Endothelial cell of umbilical vein (primary cell): ENCODE results near the gene AFF1. TPM values are rescaled to one million over a fixed set of nuclear protein-coding genes. Genes with fewer than 3 reads are reported as not detected.

Source experiments
- BruUV-seq: library from RNA; stranded (reverse); fragments of 400-500 nt; replicated peaks from 2 replicates; lab custom pipeline; 2021; lab: Mats Ljungman, UMichigan
- CTCF ChIA-PET: fragments of 300-600, 350-600 bp; sonication (Branson Sonifier 250); formaldehyde crosslinking; loops from one replicate; lab custom pipeline; 2021; ENCODE audit warnings: antibody characterized with exemption, inconsistent platforms; lab: Charles Lee
- POLR2A ChIA-PET: fragments of 300-600, 350-600 bp; sonication (Branson Sonifier 250); formaldehyde crosslinking; loops from one replicate; lab custom pipeline; 2021; ENCODE audit warnings: antibody characterized with exemption, inconsistent platforms; lab: Charles Lee
- DNase-seq: peaks from one replicate; pipeline ENCODE4 v3.0.0-alpha.2; 2011; ENCODE audit warnings: low read depth, low spot score
- FAIRE-seq: peaks from 2 replicates; lab custom pipeline; 2011; peaks lifted over from hg19 to GRCh38; lab: Jason Lieb, UNC
- H2AFZ ChIP-seq: 2 replicates; pipeline ENCODE4 v1.6.0; 2012; ENCODE audit warnings: low read depth, low read length, control low read depth, inconsistent platforms
- H3K27ac ChIP-seq: 2 replicates; pipeline ENCODE4 v1.5.1; 2011; ENCODE audit warnings: low read depth, mild to moderate bottlenecking, control low read depth, low read length, moderate library complexity; ENCODE audit not compliant: insufficient read depth
- H3K27me3 ChIP-seq, 2 experiments: 2 replicates each; pipeline versions ENCODE4 v1.6.0 to v1.6.1; 2011; ENCODE audit warnings: low read length in 2 of 2, mixed read lengths in 1 of 2; ENCODE audit not compliant: control insufficient read depth in 2 of 2, insufficient read depth in 2 of 2
- H3K36me3 ChIP-seq, 2 experiments: 2 replicates in 1 of 2; 3 replicates in 1 of 2; pipeline ENCODE4 v1.5.1; 2011; ENCODE audit warnings: low read length in 2 of 2, mild to moderate bottlenecking in 1 of 2, moderate library complexity in 1 of 2; ENCODE audit not compliant: control insufficient read depth in 2 of 2, insufficient read depth in 2 of 2; ENCODE audit errors: extremely low read depth in 1 of 2
- H3K4me1 ChIP-seq: 3 replicates; pipeline ENCODE4 v1.5.1; 2011; ENCODE audit warnings: mild to moderate bottlenecking, low read length; ENCODE audit not compliant: control insufficient read depth, insufficient read depth; ENCODE audit errors: extremely low read depth
- H3K4me2 ChIP-seq: 2 replicates; pipeline ENCODE4 v1.6.1; 2011; ENCODE audit warnings: low read length, control low read depth, mixed read lengths; ENCODE audit not compliant: insufficient read depth
- H3K4me3 ChIP-seq, 3 experiments: fragments of 200-600 bp in 1 of 3; sonication (generic), shearing (Covaris generic) in 1 of 3; replicated peaks in 1 of 3; 2 replicates each; pipeline ENCODE4 v1.5.1; 2011 to 2016; ENCODE audit warnings: control low read depth in 3 of 3, low read length in 3 of 3, mild to moderate bottlenecking in 2 of 3, inconsistent platforms in 1 of 3, low read depth in 1 of 3, moderate library complexity in 1 of 3; ENCODE audit not compliant: insufficient read depth in 1 of 3
- H3K79me2 ChIP-seq: 2 replicates; pipeline ENCODE4 v1.6.0; 2012; ENCODE audit warnings: low read length, inconsistent platforms; ENCODE audit not compliant: control insufficient read depth, insufficient read depth
- H3K9ac ChIP-seq: replicated peaks from 2 replicates; pipeline ENCODE3; 2011; ENCODE audit warnings: low read length, control low read depth; ENCODE audit not compliant: insufficient read depth; ENCODE audit errors: extremely low read depth
- H3K9me1 ChIP-seq: replicated peaks from 3 replicates; pipeline ENCODE4 v1.6.0; 2011; ENCODE audit warnings: mild to moderate bottlenecking, low read length; ENCODE audit not compliant: control insufficient read depth, insufficient read depth; ENCODE audit errors: extremely low read depth
- H3K9me3 ChIP-seq: replicated peaks from 2 replicates; pipeline ENCODE4 v1.5.1; 2012; ENCODE audit warnings: low read length, inconsistent platforms; ENCODE audit not compliant: control insufficient read depth, insufficient read depth
- H4K20me1 ChIP-seq: replicated peaks from 2 replicates; pipeline ENCODE3; 2011; ENCODE audit warnings: mild to moderate bottlenecking, low read length; ENCODE audit not compliant: control insufficient read depth, insufficient read depth; ENCODE audit errors: extremely low read depth
- CTCF ChIP-seq, 2 donors: IDR thresholded peaks; 1 replicate in 1 of 2; 2 replicates in 1 of 2; pipeline ENCODE4 v1.5.1; 2011; ENCODE audit warnings: low read length in 2 of 2, mild to moderate bottlenecking in 2 of 2, moderate library complexity in 2 of 2, control low read depth in 1 of 2, inconsistent platforms in 1 of 2, low read depth in 1 of 2; ENCODE audit not compliant: insufficient read depth in 1 of 2; ENCODE audit errors: extremely low read depth in 1 of 2
- EZH2 ChIP-seq: IDR thresholded peaks from 2 replicates; pipeline ENCODE4 v1.6.1; 2012; ENCODE audit warnings: borderline replicate concordance, low read depth, mild to moderate bottlenecking, moderate library complexity, low read length, inconsistent platforms; ENCODE audit not compliant: severe bottlenecking
- FOS ChIP-seq: IDR thresholded peaks from 2 replicates; pipeline ENCODE4 v1.6.1; 2011; ENCODE audit warnings: mild to moderate bottlenecking, low read length, moderate library complexity, borderline replicate concordance; ENCODE audit not compliant: insufficient read depth
- GATA2 ChIP-seq: IDR thresholded peaks from 2 replicates; pipeline ENCODE4 v1.7.0; 2011; ENCODE audit warnings: low read depth, mild to moderate bottlenecking, moderate library complexity, mixed read lengths, low read length; ENCODE audit not compliant: insufficient read length, insufficient read depth
- JUN ChIP-seq: IDR thresholded peaks from 2 replicates; pipeline ENCODE4 v1.6.1; 2011; ENCODE audit warnings: borderline replicate concordance, low read depth; ENCODE audit not compliant: insufficient read length, insufficient read depth
- MAX ChIP-seq: IDR thresholded peaks from 2 replicates; pipeline ENCODE4 v1.6.1; 2011; ENCODE audit not compliant: insufficient read depth, insufficient read length
- MYC ChIP-seq: IDR thresholded peaks from one replicate; pipeline ENCODE4 v1.6.1; 2011; ENCODE audit warnings: mild to moderate bottlenecking, low read depth, low read length
- POLR2A ChIP-seq: IDR thresholded peaks from 2 replicates; pipeline ENCODE4 v1.6.1; 2012; ENCODE audit warnings: low read depth, mild to moderate bottlenecking, control low read depth, low read length
- POLR2AphosphoS5 ChIP-seq: IDR thresholded peaks from 2 replicates; pipeline ENCODE4 v1.6.1; 2012; ENCODE audit warnings: low read depth, mild to moderate bottlenecking, control low read depth, low read length, moderate library complexity; ENCODE audit not compliant: insufficient read depth
- dilution Hi-C: fragments of 300-500 bp; cut with MboI; formaldehyde crosslinking; loops from one replicate; pipeline ENCODE4 v1.15.0; 2019; ENCODE audit warnings: low sequenced_read_pairs; ENCODE audit not compliant: extremely low pct_ligation_motif_present
- intact Hi-C: fragments of 100-400 bp; cut with micrococcal nuclease; formaldehyde crosslinking; loops from one replicate; pipeline ENCODE4 v1.10.0; 2022
- polyA plus RNA-seq, 4 experiments: library from polyadenylated mRNA; depleted of rRNA in 3 of 4; stranded (reverse) in 3 of 4; unstranded in 1 of 4; fragments of >200 nt; gene quantifications; 2 replicates each; pipeline versions ENCODE4 v1.2.1 to v1.2.3, GENCODE V29; 2011 to 2012; ENCODE audit warnings: missing spikeins in 1 of 4
- total RNA-seq: library from RNA; stranded (reverse); gene quantifications from 2 replicates; pipeline ENCODE4 v1.2.3, GENCODE V29; 2021

The AFF1 gene
- total and polyA plus RNA-seq, 2 donors (not counting 3 experiments of a cell fraction or from before 2014, with no cell fraction given), result 26.2 to 106 TPM

GRCh38 chr4:86999136-86999643 lies 64.4 kb downstream of the AFF1 start:
- H3K27me3 ChIP-seq, result no peaks in the 10 kb centered on the region
- H3K4me2 ChIP-seq, result peak overlapping the region; percentile 71
- H3K27ac ChIP-seq, result no peak overlapping the region
- TF ChIP-seq GATA2 (no peak), MYC (no peak), JUN (no peak), POLR2AphosphoS5 (no peak), EZH2 (no peak), CTCF (IDR thresholded peaks at IDR 0.05; ENCODE audit: extremely low read depth in 1 of 2, insufficient read depth in 1 of 2, low read depth in 1 of 2, low read length in 2 of 2) (no peak), POLR2A (no peak), FOS (no peak), MAX (no peak)
- no peak overlapping the region for H2AFZ ChIP-seq
- DNase-seq (peak; percentile 29), FAIRE-seq (no peak)
- no peaks in the 10 kb centered on the region for H3K9me1 ChIP-seq
- no peaks in the 10 kb centered on the region for H3K36me3 ChIP-seq
- peaks cover 18% of the 10 kb centered on the region for H3K4me1 ChIP-seq
- BruUV-seq, result no TSS peak
- H4K20me1 ChIP-seq, result no peaks in the 10 kb centered on the region
- peaks cover 15% of the 10 kb centered on the region for H3K79me2 ChIP-seq
- no peak overlapping the region for H3K9ac ChIP-seq
- CTCF ChIA-PET, result interaction anchor here (0.7 to 2.1 kb wide), 5 partner anchors 8 to 99 kb away, joined by 3 to 5 read pairs (median 3); no protein-coding TSS in a partner anchor
- H3K9me3 ChIP-seq, result no peaks in the 10 kb centered on the region
- intact Hi-C loops, result loop anchor here (1.0 kb wide), 1 partner anchor 8 kb away; no protein-coding TSS in a partner anchor
- POLR2A ChIA-PET, result no interaction called here
- dilution Hi-C loops, result no loop called here
- H3K4me3 ChIP-seq, result no peak overlapping the region
